Glutamatergic neuron (in vitro differentiated cells): Measurements from ENCODE around the gene ADGRG7. TPM values are rescaled to one million over a fixed set of nuclear protein-coding genes. Genes with fewer than 3 reads are reported as not detected.

Source experiments
- DNase-seq: peaks from one replicate; pipeline ENCODE4 v3.0.0; 2022
- H3K27ac Mint-ChIP-seq: one replicate; pipeline ENCODE4 v1.8.0; 2020; ENCODE audit warnings: mild to moderate bottlenecking, mixed read lengths, inconsistent platforms; ENCODE audit not compliant: unreplicated experiment
- H3K27me3 Mint-ChIP-seq: one replicate; pipeline ENCODE4 v1.8.0; 2020; ENCODE audit warnings: mild to moderate bottlenecking, moderate library complexity, mixed read lengths, inconsistent platforms; ENCODE audit not compliant: unreplicated experiment
- H3K36me3 Mint-ChIP-seq: one replicate; pipeline ENCODE4 v1.8.0; 2020; ENCODE audit warnings: mild to moderate bottlenecking, mixed read lengths, inconsistent platforms; ENCODE audit not compliant: unreplicated experiment
- H3K4me1 Mint-ChIP-seq: one replicate; pipeline ENCODE4 v1.8.0; 2020; ENCODE audit warnings: mild to moderate bottlenecking, low read depth, mixed read lengths, inconsistent platforms; ENCODE audit not compliant: unreplicated experiment
- H3K4me3 Mint-ChIP-seq: one replicate; pipeline ENCODE4 v1.8.0; 2020; ENCODE audit warnings: mild to moderate bottlenecking, mixed read lengths, inconsistent platforms; ENCODE audit not compliant: unreplicated experiment
- H3K9me3 Mint-ChIP-seq: one replicate; pipeline ENCODE4 v1.8.0; 2020; ENCODE audit warnings: mild to moderate bottlenecking, moderate library complexity, mixed read lengths, inconsistent platforms; ENCODE audit not compliant: unreplicated experiment
- CTCF ChIP-seq: fragments of 200-600 bp; sonication (generic); IDR thresholded peaks from one replicate; pipeline ENCODE4 v1.5.0; 2021; ENCODE audit not compliant: partially characterized antibody, unreplicated experiment
- total RNA-seq: library from RNA; stranded (reverse); fragmentation: NEBNext Ultra II Directional; extraction: Animal tissue kit (Norgen Biotek cat#: 25700); gene quantifications from one replicate; pipeline ENCODE4 v1.2.1, GENCODE V29; 2021; ENCODE audit not compliant: unreplicated experiment

Gene ADGRG7
- total RNA-seq, 1 donor from 2014 or later = not detected

- TF ChIP-seq CTCF = no peak
- Mint-ChIP-seq H3K4me1 (peaks cover 2% of the 10 kb centered on the region), H3K27me3 (no peaks in the 10 kb centered on the region), H3K9me3 (peaks cover 2% of the 10 kb centered on the region), H3K4me3 (no peak overlapping the region), H3K27ac (no peak overlapping the region), H3K36me3 (no peaks in the 10 kb centered on the region)
- DNase-seq = no peak
Observed at GRCh38 chr3:100730524-100730923, 121.1 kb downstream of the ADGRG7 start.

- H3K4me1 Mint-ChIP-seq = no peaks in the 10 kb centered on the region
- no peak overlapping the region for H3K4me3 Mint-ChIP-seq
- TF ChIP-seq CTCF = no peak
- H3K27ac Mint-ChIP-seq = no peak overlapping the region
- H3K36me3 Mint-ChIP-seq = no peaks in the 10 kb centered on the region
- no peaks in the 10 kb centered on the region for H3K27me3 Mint-ChIP-seq
- no peak for DNase-seq
- peaks cover 2% of the 10 kb centered on the region for H3K9me3 Mint-ChIP-seq
Observed at GRCh38 chr3:100732435-100732834, 123.0 kb downstream of the ADGRG7 start.

- no peak for TF ChIP-seq CTCF
- Mint-ChIP-seq H3K4me1 (no peaks in the 10 kb centered on the region), H3K27me3 (no peaks in the 10 kb centered on the region), H3K36me3 (no peaks in the 10 kb centered on the region), H3K4me3 (no peak overlapping the region), H3K27ac (no peak overlapping the region), H3K9me3 (no peaks in the 10 kb centered on the region)
- no peak for DNase-seq
Observed at GRCh38 chr3:100737334-100737733, 127.9 kb downstream of the ADGRG7 start.

- no peaks in the 10 kb centered on the region for H3K9me3 Mint-ChIP-seq
- no peak overlapping the region for H3K4me3 Mint-ChIP-seq
- H3K4me1 Mint-ChIP-seq = no peaks in the 10 kb centered on the region
- no peak for TF ChIP-seq CTCF
- no peaks in the 10 kb centered on the region for H3K36me3 Mint-ChIP-seq
- no peak overlapping the region for H3K27ac Mint-ChIP-seq
- DNase-seq = no peak
- H3K27me3 Mint-ChIP-seq = no peaks in the 10 kb centered on the region
Observed at GRCh38 chr3:100740207-100740606, 130.8 kb downstream of the ADGRG7 start.

GRCh38 chr3:100743535-100743934, 134.1 kb downstream of the ADGRG7 start:
- TF ChIP-seq CTCF = no peak
- H3K27ac Mint-ChIP-seq = no peak overlapping the region
- H3K27me3 Mint-ChIP-seq = peaks cover 1% of the 10 kb centered on the region
- no peak for DNase-seq
- H3K9me3 Mint-ChIP-seq = no peaks in the 10 kb centered on the region
- no peaks in the 10 kb centered on the region for H3K36me3 Mint-ChIP-seq
- no peaks in the 10 kb centered on the region for H3K4me1 Mint-ChIP-seq
- H3K4me3 Mint-ChIP-seq = no peak overlapping the region
